Neural crest cell (in vitro differentiated cells): Measurements from ENCODE around the gene PISD. TPM values are rescaled to one million over a fixed set of nuclear protein-coding genes. Genes with fewer than 3 reads are reported as not detected.
"Not testable (repeated sequence)": the region's sequence is repeated elsewhere in the genome, so short reads cannot be mapped to it uniquely, and the experiment has no call there.

Source experiments
- DNase-seq: peaks from one replicate; pipeline ENCODE4 v3.0.0; 2021; ENCODE audit warnings: low read depth, mixed read lengths, low spot score
- H3K27ac Mint-ChIP-seq: one replicate; pipeline ENCODE4 v1.8.0; 2021; ENCODE audit warnings: mild to moderate bottlenecking, mixed read lengths; ENCODE audit not compliant: unreplicated experiment
- H3K27me3 Mint-ChIP-seq: 2 replicates; pipeline ENCODE4 v1.8.0; 2021; ENCODE audit warnings: low read depth, mild to moderate bottlenecking, mixed read lengths
- H3K36me3 Mint-ChIP-seq: 2 replicates; pipeline ENCODE4 v1.8.0; 2021; ENCODE audit warnings: low read depth, mild to moderate bottlenecking, mixed read lengths
- H3K4me1 Mint-ChIP-seq: 2 replicates; pipeline ENCODE4 v1.8.0; 2021; ENCODE audit warnings: mixed read lengths
- H3K4me3 Mint-ChIP-seq: one replicate; pipeline ENCODE4 v1.8.0; 2021; ENCODE audit warnings: mild to moderate bottlenecking, mixed read lengths
- H3K9me3 Mint-ChIP-seq: 2 replicates; pipeline ENCODE4 v1.8.0; 2021; ENCODE audit warnings: mixed read lengths
- total RNA-seq: library from RNA; stranded (reverse); gene quantifications from 2 replicates; pipeline ENCODE4 v1.2.1, GENCODE V29; 2021
- TF ChIP-seq, protein P1 (sequence below): fragments of 200-600 bp; sonication (generic); conservative IDR thresholded peaks from 2 replicates; pipeline ENCODE4 v1.5.0; 2021; ENCODE audit warnings: antibody characterized with exemption, mild to moderate bottlenecking

Gene PISD
- total RNA-seq, 1 donor from 2014 or later = 29.0 TPM

DNA sequence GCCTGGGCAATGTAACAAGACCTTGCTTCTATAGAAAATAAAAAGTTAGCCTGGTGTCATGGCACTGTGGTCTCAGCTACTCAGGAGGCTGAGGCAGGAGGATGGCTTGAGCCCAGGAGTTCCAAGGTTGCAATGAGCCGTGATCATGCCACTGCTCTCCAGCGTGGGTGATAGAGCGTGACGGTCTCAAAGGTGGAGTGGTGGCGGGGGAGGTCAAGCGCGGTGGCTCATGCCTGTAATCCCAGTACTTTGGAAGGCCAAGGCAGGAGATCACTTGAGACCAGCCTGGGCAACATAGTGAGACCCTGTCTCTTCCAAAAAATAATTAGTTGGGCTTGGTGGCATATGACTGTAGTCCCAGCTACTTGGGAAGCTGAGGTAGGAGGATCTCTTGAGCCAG, 16.7 kb upstream of the PISD start:
- H3K27me3 Mint-ChIP-seq = no peaks in the 10 kb centered on the region
- no peaks in the 10 kb centered on the region for H3K9me3 Mint-ChIP-seq
- no peak overlapping the region for H3K4me3 Mint-ChIP-seq
- H3K36me3 Mint-ChIP-seq = no peaks in the 10 kb centered on the region
- no peak for DNase-seq
- TF ChIP-seq, protein P1, sequence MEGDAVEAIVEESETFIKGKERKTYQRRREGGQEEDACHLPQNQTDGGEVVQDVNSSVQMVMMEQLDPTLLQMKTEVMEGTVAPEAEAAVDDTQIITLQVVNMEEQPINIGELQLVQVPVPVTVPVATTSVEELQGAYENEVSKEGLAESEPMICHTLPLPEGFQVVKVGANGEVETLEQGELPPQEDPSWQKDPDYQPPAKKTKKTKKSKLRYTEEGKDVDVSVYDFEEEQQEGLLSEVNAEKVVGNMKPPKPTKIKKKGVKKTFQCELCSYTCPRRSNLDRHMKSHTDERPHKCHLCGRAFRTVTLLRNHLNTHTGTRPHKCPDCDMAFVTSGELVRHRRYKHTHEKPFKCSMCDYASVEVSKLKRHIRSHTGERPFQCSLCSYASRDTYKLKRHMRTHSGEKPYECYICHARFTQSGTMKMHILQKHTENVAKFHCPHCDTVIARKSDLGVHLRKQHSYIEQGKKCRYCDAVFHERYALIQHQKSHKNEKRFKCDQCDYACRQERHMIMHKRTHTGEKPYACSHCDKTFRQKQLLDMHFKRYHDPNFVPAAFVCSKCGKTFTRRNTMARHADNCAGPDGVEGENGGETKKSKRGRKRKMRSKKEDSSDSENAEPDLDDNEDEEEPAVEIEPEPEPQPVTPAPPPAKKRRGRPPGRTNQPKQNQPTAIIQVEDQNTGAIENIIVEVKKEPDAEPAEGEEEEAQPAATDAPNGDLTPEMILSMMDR = no peak
- no peak overlapping the region for H3K27ac Mint-ChIP-seq
- peaks cover 6% of the 10 kb centered on the region for H3K4me1 Mint-ChIP-seq

DNA sequence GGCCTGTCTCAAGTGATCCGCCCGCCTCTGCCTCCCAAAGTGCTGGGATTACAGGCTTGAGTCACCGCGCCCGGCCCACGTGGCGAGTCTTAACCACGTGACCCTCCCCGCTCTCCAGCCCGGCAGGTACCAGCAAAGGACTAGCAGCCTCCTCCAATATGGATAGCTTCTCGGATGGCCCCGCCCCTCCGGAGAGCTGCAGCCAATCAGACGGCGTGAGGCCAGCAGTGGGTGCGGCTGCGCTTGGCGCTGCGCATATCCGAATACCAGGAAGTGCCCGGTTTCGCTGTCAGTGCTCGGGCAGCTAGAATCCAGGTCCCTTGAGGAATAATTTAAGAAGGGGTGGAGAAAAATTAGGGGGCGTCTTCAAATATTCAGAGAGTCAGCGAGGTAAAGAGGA, 14.7 kb upstream of the PISD start:
- Mint-ChIP-seq H3K36me3 (no peaks in the 10 kb centered on the region), H3K9me3 (no peaks in the 10 kb centered on the region), H3K27ac (no peak overlapping the region), H3K4me3 (peak overlapping the region; percentile 87), H3K4me1 (peaks cover 6% of the 10 kb centered on the region), H3K27me3 (no peaks in the 10 kb centered on the region)
- TF ChIP-seq, protein P1 = no peak
- DNase-seq = peak; percentile 82

DNA sequence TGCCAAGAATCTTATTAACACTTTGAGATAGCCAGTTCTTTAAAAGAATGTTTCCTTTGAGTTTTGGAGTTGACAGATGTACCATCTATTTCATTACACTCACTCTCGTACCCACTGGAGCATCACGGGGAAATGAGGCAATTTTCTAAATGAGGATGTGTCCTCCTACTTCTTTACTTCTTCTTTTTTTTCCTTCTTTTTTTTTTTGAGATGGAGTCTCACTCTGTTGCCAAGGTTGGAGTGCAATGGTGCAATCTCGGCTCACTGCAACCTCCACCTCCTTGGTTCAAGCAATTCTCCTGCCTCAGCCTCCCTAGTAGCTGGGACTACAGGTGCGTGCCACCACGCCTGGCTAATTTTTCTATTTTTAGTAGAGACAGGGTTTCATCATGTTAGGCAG, 12.2 kb upstream of the PISD start:
- H3K27ac Mint-ChIP-seq, H3K4me1 Mint-ChIP-seq, H3K9me3 Mint-ChIP-seq, DNase-seq, H3K36me3 Mint-ChIP-seq, H3K27me3 Mint-ChIP-seq, H3K4me3 Mint-ChIP-seq: not testable (repeated sequence)

DNA sequence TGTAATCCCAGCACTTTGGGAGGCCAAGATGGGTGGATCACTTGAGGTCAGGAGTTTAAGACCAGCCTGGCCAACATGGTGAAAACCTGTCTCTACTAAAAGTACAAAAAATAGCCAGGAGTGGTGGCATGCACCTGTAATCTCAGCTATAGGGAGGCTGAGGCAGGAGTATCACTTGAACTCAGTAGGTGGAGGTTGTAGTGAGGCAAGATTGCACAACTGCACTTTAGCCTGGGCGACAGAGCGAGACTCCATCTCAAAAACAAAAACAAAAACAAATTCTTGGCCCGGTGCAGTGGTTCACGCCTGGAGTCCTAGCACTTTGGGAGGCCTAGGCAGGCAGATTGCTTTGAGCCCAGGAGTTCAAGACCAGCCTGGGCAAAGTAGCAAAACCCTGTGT, 6.8 kb upstream of the PISD start:
- not testable (repeated sequence) for H3K9me3 Mint-ChIP-seq, H3K36me3 Mint-ChIP-seq, H3K4me3 Mint-ChIP-seq, H3K4me1 Mint-ChIP-seq, H3K27ac Mint-ChIP-seq, DNase-seq
- peaks cover 15% of the 10 kb centered on the region for H3K27me3 Mint-ChIP-seq

DNA sequence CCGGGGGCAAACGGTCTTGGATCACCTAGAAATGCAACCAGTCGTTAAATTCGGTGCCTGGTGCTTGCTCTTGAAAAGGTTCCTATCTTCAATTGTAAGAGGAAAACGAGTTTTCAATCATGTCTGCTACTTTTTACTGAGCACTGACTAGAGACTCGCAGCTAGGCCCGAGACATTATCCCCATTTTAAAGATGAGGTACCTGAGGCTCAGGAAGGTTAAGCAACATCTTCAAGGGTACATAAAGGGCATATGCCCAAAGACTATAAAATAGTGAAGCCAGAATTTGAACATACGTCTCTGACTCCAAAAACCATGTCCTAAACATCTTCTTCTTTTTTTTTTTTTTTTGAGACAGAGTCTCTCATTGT, 638 bp upstream of the PISD start:
- TF ChIP-seq, protein P1 = no peak
- H3K4me3 Mint-ChIP-seq = peak overlapping the region; percentile 95
- no peaks in the 10 kb centered on the region for H3K36me3 Mint-ChIP-seq
- no peaks in the 10 kb centered on the region for H3K9me3 Mint-ChIP-seq
- H3K27me3 Mint-ChIP-seq = peaks cover 11% of the 10 kb centered on the region
- H3K4me1 Mint-ChIP-seq = peaks cover 19% of the 10 kb centered on the region
- no peak for DNase-seq
- H3K27ac Mint-ChIP-seq = no peak overlapping the region

DNA sequence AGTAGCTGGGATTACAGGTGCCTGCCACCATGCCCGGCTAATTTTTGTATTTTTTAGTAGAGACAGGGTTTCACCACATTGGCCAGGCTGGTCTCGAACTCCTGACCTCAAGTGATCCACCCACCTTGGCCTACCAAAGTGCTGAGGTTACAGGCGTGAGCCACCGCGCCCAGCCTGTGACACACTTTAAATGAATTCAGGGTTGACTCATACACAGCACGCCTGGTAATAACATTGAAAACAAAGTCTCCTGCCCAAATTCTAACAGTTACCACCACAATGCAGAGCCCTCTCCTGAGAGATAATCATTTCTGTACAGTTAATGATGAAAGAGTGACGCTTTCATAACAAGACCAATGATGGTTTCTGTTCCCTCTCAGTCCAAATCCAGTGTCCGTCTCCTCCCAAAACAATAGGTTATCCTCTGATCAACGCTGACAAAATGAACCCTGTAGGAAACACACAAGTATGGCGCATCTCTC, 1.1 kb downstream of the PISD start:
- H3K9me3 Mint-ChIP-seq, H3K36me3 Mint-ChIP-seq: not testable (repeated sequence)

DNA sequence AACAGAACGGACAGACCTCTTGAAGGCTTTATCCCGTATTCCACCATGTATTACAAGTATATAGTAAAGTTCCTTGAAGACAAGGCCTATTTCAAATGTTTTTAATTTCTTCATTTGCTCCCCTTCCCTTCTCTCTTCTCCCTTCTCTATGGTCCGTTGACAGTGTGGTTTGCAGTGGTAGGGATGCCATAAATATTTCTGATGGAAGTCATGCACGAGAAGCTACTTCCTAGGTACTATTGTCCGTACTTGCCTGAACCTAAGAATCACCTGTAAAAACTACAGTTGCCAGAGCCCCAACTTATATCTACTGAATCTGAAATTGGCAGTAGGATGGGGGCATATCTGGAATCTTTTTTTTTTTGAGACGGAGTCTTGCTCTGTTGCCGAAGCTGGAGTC, 2.8 kb downstream of the PISD start:
- H3K27me3 Mint-ChIP-seq = peaks cover 1% of the 10 kb centered on the region
- no peaks in the 10 kb centered on the region for H3K9me3 Mint-ChIP-seq
- TF ChIP-seq, protein P1 = no peak
- H3K36me3 Mint-ChIP-seq = no peaks in the 10 kb centered on the region
- peaks cover 19% of the 10 kb centered on the region for H3K4me1 Mint-ChIP-seq
- H3K27ac Mint-ChIP-seq = no peak overlapping the region
- peak overlapping the region; percentile 47 for H3K4me3 Mint-ChIP-seq
- DNase-seq = no peak

More for the DNA sequence above, 1.1 kb downstream of the PISD start:
- not testable (repeated sequence) for DNase-seq, H3K27ac Mint-ChIP-seq
- Mint-ChIP-seq H3K4me1 (peaks cover 19% of the 10 kb centered on the region), H3K4me3 (peak overlapping the region; percentile 95), H3K27me3 (peaks cover 11% of the 10 kb centered on the region)
